Keratinocyte (primary cell): Measurements from ENCODE around the gene NUDT2. TPM values are rescaled to one million over a fixed set of nuclear protein-coding genes. Genes with fewer than 3 reads are reported as not detected.

ENCODE experiments used
- DNase-seq: peaks from one replicate; pipeline ENCODE4 v3.0.0-alpha.2; 2011; ENCODE audit warnings: low read depth, missing footprints, low spot score
- FAIRE-seq: peaks from 2 replicates; lab custom pipeline; 2011; peaks lifted over from hg19 to GRCh38; lab: Jason Lieb, UNC
- H2AFZ ChIP-seq: 2 replicates; pipeline ENCODE4 v1.6.0; 2012; ENCODE audit warnings: low read length, control low read depth, inconsistent platforms; ENCODE audit not compliant: control insufficient read depth
- H3K27ac ChIP-seq: 2 replicates; pipeline ENCODE4 v1.5.1; 2011; ENCODE audit warnings: low read length; ENCODE audit not compliant: control insufficient read depth, insufficient read depth
- H3K27me3 ChIP-seq: 3 replicates; pipeline ENCODE4 v1.6.0; 2011; ENCODE audit warnings: low read length; ENCODE audit not compliant: control insufficient read depth, insufficient read depth; ENCODE audit errors: extremely low read depth
- H3K36me3 ChIP-seq, 2 experiments: 2 replicates in 1 of 2; 3 replicates in 1 of 2; pipeline ENCODE4 v1.5.1; 2011; ENCODE audit warnings: low read length in 2 of 2, mild to moderate bottlenecking in 1 of 2; ENCODE audit not compliant: control insufficient read depth in 2 of 2, insufficient read depth in 2 of 2; ENCODE audit errors: extremely low read depth in 1 of 2
- H3K4me1 ChIP-seq: 3 replicates; pipeline ENCODE4 v1.5.1; 2011; ENCODE audit warnings: low read length; ENCODE audit not compliant: control insufficient read depth, insufficient read depth; ENCODE audit errors: extremely low read depth
- H3K4me2 ChIP-seq: 3 replicates; pipeline ENCODE4 v1.6.0; 2011; ENCODE audit warnings: low read depth, low read length; ENCODE audit not compliant: control insufficient read depth, insufficient read depth; ENCODE audit errors: extremely low read depth
- H3K4me3 ChIP-seq, 3 experiments: fragments of 200-600 bp in 1 of 3; sonication (generic) in 1 of 3; 2 replicates in 2 of 3; 3 replicates in 1 of 3; pipeline ENCODE4 v1.5.1; 2011 to 2016; ENCODE audit warnings: low read length in 3 of 3, mild to moderate bottlenecking in 3 of 3, control low read depth in 2 of 3, inconsistent platforms in 1 of 3, low read depth in 1 of 3, mixed read lengths in 1 of 3, mixed run types in 1 of 3, moderate library complexity in 1 of 3; ENCODE audit not compliant: control insufficient read depth in 2 of 3, insufficient read depth in 2 of 3; ENCODE audit errors: extremely low read depth in 1 of 3
- H3K79me2 ChIP-seq: 2 replicates; pipeline ENCODE4 v1.6.0; 2012; ENCODE audit warnings: low read length; ENCODE audit not compliant: control insufficient read depth, insufficient read depth
- H3K9ac ChIP-seq: 3 replicates; pipeline ENCODE4 v1.6.0; 2011; ENCODE audit warnings: low read length; ENCODE audit not compliant: control insufficient read depth, insufficient read depth; ENCODE audit errors: extremely low read depth
- H3K9me1 ChIP-seq: 3 replicates; pipeline ENCODE4 v1.6.0; 2011; ENCODE audit warnings: low read length; ENCODE audit not compliant: control insufficient read depth, insufficient read depth; ENCODE audit errors: extremely low read depth
- H3K9me3 ChIP-seq: 2 replicates; pipeline ENCODE4 v1.5.1; 2012; ENCODE audit warnings: low read depth, low read length; ENCODE audit not compliant: control insufficient read depth
- H4K20me1 ChIP-seq: 3 replicates; pipeline ENCODE4 v1.6.0; 2011; ENCODE audit warnings: low read length; ENCODE audit not compliant: control insufficient read depth, insufficient read depth; ENCODE audit errors: extremely low read depth
- CTCF ChIP-seq, 3 experiments: IDR thresholded peaks in 1 of 3; conservative IDR thresholded peaks in 1 of 3; optimal IDR thresholded peaks in 1 of 3; 2 replicates in 2 of 3; 3 replicates in 1 of 3; pipeline versions ENCODE3 to v1.5.1; 2011; ENCODE audit warnings: low read length in 3 of 3, mild to moderate bottlenecking in 3 of 3, moderate library complexity in 2 of 3, control low read depth in 1 of 3, inconsistent platforms in 1 of 3; ENCODE audit not compliant: insufficient read depth in 2 of 3; ENCODE audit errors: extremely low read depth in 1 of 3
- EZH2 ChIP-seq: IDR thresholded peaks from one replicate; pipeline ENCODE4 v1.6.1; 2012; ENCODE audit warnings: inconsistent platforms, mild to moderate bottlenecking, low read length, moderate library complexity
- dilution Hi-C: fragments of 300-500 bp; cut with MboI; formaldehyde crosslinking; loops from one replicate; pipeline ENCODE4 v1.7.0; 2020; ENCODE audit warnings: low sequenced_read_pairs; ENCODE audit not compliant: extremely low pct_ligation_motif_present
- polyA minus RNA-seq, 3 experiments: library from RNA; depleted of rRNA, polyadenylated mRNA; stranded (reverse); fragments of >200 nt; gene quantifications; 1 replicate in 1 of 3; 2 replicates in 1 of 3; 3 replicates in 1 of 3; pipeline ENCODE4 v1.2.3, GENCODE V29; 2011
- polyA plus RNA-seq, 5 experiments: library from polyadenylated mRNA; depleted of rRNA in 3 of 5; stranded (reverse) in 3 of 5; stranded (forward) in 1 of 5; unstranded in 1 of 5; fragments of >200 nt; gene quantifications; 1 replicate in 1 of 5; 2 replicates in 3 of 5; 3 replicates in 1 of 5; pipeline versions ENCODE4 v1.2.1 to v1.2.3, GENCODE V29; 2011 to 2012; ENCODE audit warnings: missing spikeins in 2 of 5, low read depth in 1 of 5, low replicate concordance in 1 of 5

The NUDT2 gene
- polyA plus RNA-seq (33.4 to 35.3 TPM (median 33.6 TPM) in 3 replicates), polyA minus RNA-seq (4.9 to 19.1 TPM (median 8.4 TPM) in 3 replicates)
- polyA plus RNA-seq (2011; ENCODE audit: low read depth): 11.3 TPM
- 29.9 and 30.4 TPM in 2 replicates for polyA plus RNA-seq (2011; cell fraction: cytosol; rRNA removed)
- polyA plus RNA-seq (2011; cell fraction: nucleus; rRNA removed): 18.6 and 19.8 TPM in 2 replicates
- 24.9 and 27.4 TPM in 2 replicates for polyA plus RNA-seq (2012; ENCODE audit: low replicate concordance)
- polyA minus RNA-seq (2011; cell fraction: cytosol; rRNA and poly(A)+ RNA removed): 10.2 TPM
- 3.6 and 6.1 TPM in 2 replicates for polyA minus RNA-seq (2011; cell fraction: nucleus; rRNA and poly(A)+ RNA removed)

- Histone ChIP-seq H3K4me2 (peak within 1 kb of the TSS; percentile 86), H3K79me2 (peaks cover 20% of the 10 kb centered on the region), H3K27me3 (no peaks in the 10 kb centered on the region), H4K20me1 (no peaks in the 10 kb centered on the region), H3K27ac (peak within 1 kb of the TSS; percentile 88), H3K9me1 (no peaks in the 10 kb centered on the region), H2AFZ (peak within 1 kb of the TSS; percentile 83), H3K4me3 (peak within 1 kb of the TSS; percentile 78 to 87 (median 80)), H3K9me3 (no peaks in the 10 kb centered on the region), H3K4me1 (peaks cover 28% of the 10 kb centered on the region), H3K36me3 (no peaks in the 10 kb centered on the region), H3K9ac (peak within 1 kb of the TSS; percentile 90)
- TF ChIP-seq EZH2: no peak
- no peak for TF ChIP-seq CTCF (optimal IDR thresholded peaks at IDR 0.05 in 1 of 3, IDR thresholded peaks at IDR 0.05 in 1 of 3, conservative IDR thresholded peaks at IDR 0.05 in 1 of 3; ENCODE audit: extremely low read depth in 1 of 3, insufficient read depth in 2 of 3, low read length in 3 of 3)
- FAIRE-seq: peak; percentile 92
- peak; percentile 99 for DNase-seq
- dilution Hi-C loops: no loop called here
Observed at GRCh38 chr9:34328987-34329832, at the start of gene NUDT2, which contains the start of gene KIF24. Gene NUDT2 (plus strand): TSS chr9:34329569. CDS start chr9:34339040, 9,471 bp downstream. Gene KIF24 (minus strand): TSS chr9:34329268. CDS start chr9:34311346, 17,922 bp downstream.

GRCh38 chr9:34282096-34282495, 47.3 kb upstream of the NUDT2 start:
- Histone ChIP-seq H3K9me1 (no peaks in the 10 kb centered on the region), H3K36me3 (peaks cover 0 to 3% of the 10 kb centered on the region in 2 experiments), H3K4me3 (no peak overlapping the region), H2AFZ (no peak overlapping the region), H3K79me2 (no peaks in the 10 kb centered on the region), H3K4me1 (peaks cover 6% of the 10 kb centered on the region), H4K20me1 (no peaks in the 10 kb centered on the region), H3K4me2 (no peak overlapping the region), H3K9me3 (no peaks in the 10 kb centered on the region), H3K9ac (no peak overlapping the region), H3K27ac (no peak overlapping the region), H3K27me3 (no peaks in the 10 kb centered on the region)
- FAIRE-seq (no peak), DNase-seq (no peak)
- dilution Hi-C loops: no loop called here
- no peak for TF ChIP-seq CTCF (optimal IDR thresholded peaks at IDR 0.05 in 1 of 3, IDR thresholded peaks at IDR 0.05 in 1 of 3, conservative IDR thresholded peaks at IDR 0.05 in 1 of 3; ENCODE audit: extremely low read depth in 1 of 3, insufficient read depth in 2 of 3, low read length in 3 of 3)
- TF ChIP-seq EZH2: no peak
